K562 (cell line): ENCODE results near the gene ZNRD2. TPM values are rescaled to one million over a fixed set of nuclear protein-coding genes. Genes with fewer than 3 reads are reported as not detected.
A peak's percentile ranks its signal among the peaks of the same experiment; 100 is the strongest.

Source experiments
- ATAC-seq: fragments of 200-7000 bp; cut with Tn5 transposase; 3 replicates; pipeline ENCODE4 v1.9.1; 2020; ENCODE audit warnings: moderate library complexity
- BruUV-seq: library from RNA; stranded (reverse); fragments of 400-500 nt; replicated peaks from 2 replicates; lab custom pipeline; 2021; lab: Mats Ljungman, UMichigan
- CTCF ChIA-PET: fragments of 300-600 bp; formaldehyde crosslinking; extraction: SDS; loops from one replicate; lab custom pipeline; 2021; ENCODE audit warnings: low intra/inter-chr PET ratio; lab: Yijun Ruan, JAX
- POLR2A ChIA-PET: fragments of 300-600, 350-650 bp; sonication (Branson Sonifier 250); formaldehyde crosslinking; extraction: SDS; loops from one replicate; lab custom pipeline; 2021; ENCODE audit warnings: antibody characterized with exemption, inconsistent platforms; lab: Yijun Ruan, JAX
- DNase-seq, 4 experiments: peaks; one replicate each; pipeline versions ENCODE4 v3.0.0 to v3.0.0-alpha.2; 2011 to 2018; ENCODE audit warnings: low spot score in 3 of 4, mixed read lengths in 3 of 4; ENCODE audit errors: extremely low read depth in 1 of 4
- FAIRE-seq: peaks from 2 replicates; lab custom pipeline; 2011; peaks lifted over from hg19 to GRCh38; lab: Jason Lieb, UNC
- H2AFZ ChIP-seq: 2 replicates; pipeline ENCODE4 v1.6.0; 2011; ENCODE audit warnings: low read depth, low read length, control low read depth, inconsistent platforms
- H3K27ac ChIP-seq: fragments of 200-600 bp; 3 replicates; pipeline ENCODE4 v1.8.0; 2011; ENCODE audit warnings: low read depth, mild to moderate bottlenecking, control low read depth, inconsistent platforms, low read length, moderate library complexity, mixed read lengths; ENCODE audit errors: extremely low read depth
- H3K27me3 ChIP-seq, 2 experiments: fragments of 300-600 bp in 1 of 2; 2 replicates in 1 of 2; 3 replicates in 1 of 2; pipeline versions ENCODE4 v1.6.0 to v1.8.0; 2011; ENCODE audit warnings: inconsistent platforms in 2 of 2, low read length in 2 of 2, mild to moderate bottlenecking in 1 of 2, mixed read lengths in 1 of 2, moderate library complexity in 1 of 2; ENCODE audit not compliant: control insufficient read depth in 2 of 2, insufficient read depth in 2 of 2
- H3K36me3 ChIP-seq: fragments of 300-600 bp; 3 replicates; pipeline ENCODE4 v1.8.0; 2011; ENCODE audit warnings: mild to moderate bottlenecking, low read length, inconsistent platforms; ENCODE audit not compliant: control insufficient read depth, insufficient read depth
- H3K4me1 ChIP-seq, 2 experiments: fragments of 200-600 bp in 1 of 2; replicated peaks in 1 of 2; 2 replicates in 1 of 2; 3 replicates in 1 of 2; pipeline versions ENCODE4 v1.5.1 to v1.8.0; 2011; ENCODE audit warnings: inconsistent platforms in 2 of 2, low read length in 2 of 2, mild to moderate bottlenecking in 1 of 2, mixed read lengths in 1 of 2, moderate library complexity in 1 of 2; ENCODE audit not compliant: control insufficient read depth in 2 of 2, insufficient read depth in 2 of 2
- H3K4me2 ChIP-seq: 2 replicates; pipeline ENCODE4 v1.6.1; 2011; ENCODE audit warnings: low read length, control low read depth, inconsistent platforms, mixed read lengths; ENCODE audit not compliant: insufficient read depth
- H3K4me3 ChIP-seq: fragments of 200-600 bp; sonication (generic), shearing (Covaris generic); 2 replicates; pipeline ENCODE4 v1.5.1; 2016; ENCODE audit warnings: control low read depth, inconsistent platforms
- H3K79me2 ChIP-seq: fragments of 200-600 bp; 3 replicates; pipeline ENCODE4 v1.8.0; 2011; ENCODE audit warnings: low read length, inconsistent platforms; ENCODE audit not compliant: control insufficient read depth, insufficient read depth
- H3K9ac ChIP-seq, 2 experiments: 2 replicates each; pipeline versions ENCODE4 v1.6.0 to v1.6.1; 2011; ENCODE audit warnings: low read depth in 2 of 2, low read length in 2 of 2, control low read depth in 1 of 2, inconsistent platforms in 1 of 2, mild to moderate bottlenecking in 1 of 2, mixed read lengths in 1 of 2; ENCODE audit not compliant: insufficient read depth in 1 of 2
- H3K9me1 ChIP-seq: one replicate; pipeline ENCODE4 v1.6.0; 2011; ENCODE audit warnings: inconsistent platforms, mild to moderate bottlenecking, low read length, moderate library complexity; ENCODE audit not compliant: control insufficient read depth, insufficient read depth
- H3K9me3 ChIP-seq: replicated peaks from 2 replicates; pipeline ENCODE4 v1.5.1; 2011; ENCODE audit warnings: low read depth, low read length, inconsistent platforms; ENCODE audit not compliant: control insufficient read depth, insufficient read depth
- H4K20me1 ChIP-seq: replicated peaks from 2 replicates; pipeline ENCODE4 v1.6.1; 2011; ENCODE audit warnings: low read length, inconsistent platforms, mixed read lengths; ENCODE audit not compliant: control insufficient read depth, insufficient read depth
- POLR2A ChIP-seq: fragments of 450-650 bp; conservative IDR thresholded peaks from 2 replicates; pipeline ENCODE4 v1.6.1; 2016
- RBFOX2 ChIP-seq: fragments of 200-400 bp; formaldehyde crosslinking; IDR thresholded peaks from 2 replicates; pipeline ENCODE4 v1.6.1; 2017; ENCODE audit warnings: low read depth, mild to moderate bottlenecking, low read length, moderate library complexity
- TEAD1 ChIP-seq, 2 experiments: fragments of 450-650 bp in 1 of 2; sonication (generic) in 1 of 2; formaldehyde crosslinking; IDR thresholded peaks; 2 replicates each; pipeline versions ENCODE4 v1.4.0 to v1.8.0; 2020 to 2022; ENCODE audit warnings: mild to moderate bottlenecking in 2 of 2, missing genetic modification reagents in 1 of 2
- ZNF277 ChIP-seq: fragments of 250-450 bp; sonication (Bioruptor Pico); IDR thresholded peaks from 2 replicates; pipeline ENCODE4 v1.8.0; 2022; ENCODE audit warnings: inconsistent platforms, mild to moderate bottlenecking, moderate library complexity, borderline replicate concordance
- ZNF696 ChIP-seq: fragments of 250-450 bp; sonication (Bioruptor Pico); conservative IDR thresholded peaks from 2 replicates; pipeline ENCODE4 v1.4.0; 2020; ENCODE audit warnings: mild to moderate bottlenecking, moderate library complexity
- WGBS: fragments of 100-300 bp; shearing (Covaris generic); methylation state at CpG from one replicate; pipeline ENCODE4 v1.1.6; 2016; ENCODE audit warnings: low coverage, mixed read lengths; ENCODE audit not compliant: insufficient coverage; ENCODE audit errors: missing lambda C conversion rate; 5-methylcytosine and 5-hydroxymethylcytosine counted together
- in situ Hi-C: fragments of 300-500 bp; cut with MboI; formaldehyde crosslinking; loops from 4 replicates; pipeline ENCODE4 v1.15.0; 2018; ENCODE audit warnings: inconsistent platforms, mixed read lengths
- intact Hi-C: fragments of 100-400 bp; cut with micrococcal nuclease; formaldehyde crosslinking; loops from 2 replicates; pipeline ENCODE4 v1.14.2; 2022
- polyA plus RNA-seq, 8 experiments: library from polyadenylated mRNA; depleted of rRNA in 4 of 8; stranded (reverse) in 5 of 8; unstranded in 3 of 8; fragments of >200 nt; fragmentation: Nextera tagmentation in 2 of 8; fragmentation: Illumina TruSeq in 1 of 8; extraction: Ambion mirVana in 2 of 8; extraction: Trizol in 1 of 8; gene quantifications; 2 replicates each; pipeline versions ENCODE4 v1.2.1 to v1.2.3, GENCODE V29; 2011 to 2014; ENCODE audit warnings: inconsistent platforms in 1 of 8, missing spikeins in 1 of 8
- total RNA-seq, 7 experiments: library from RNA; depleted of rRNA in 6 of 7; stranded (reverse); fragments of >200 nt in 6 of 7; fragmentation: Illumina TruSeq in 2 of 7; extraction: Trizol in 2 of 7; gene quantifications; 2 replicates each; pipeline versions ENCODE4 v1.2.1 to v1.2.3, GENCODE V29; 2011 to 2021; ENCODE audit warnings: low replicate concordance in 1 of 7

ZNRD2 gene
- total and polyA plus RNA-seq, 9 of the 15 experiments (the other 6 are each of a cell fraction or from before 2014, with no cell fraction given) = 13.4 to 129 (median 60.4) TPM

DNA sequence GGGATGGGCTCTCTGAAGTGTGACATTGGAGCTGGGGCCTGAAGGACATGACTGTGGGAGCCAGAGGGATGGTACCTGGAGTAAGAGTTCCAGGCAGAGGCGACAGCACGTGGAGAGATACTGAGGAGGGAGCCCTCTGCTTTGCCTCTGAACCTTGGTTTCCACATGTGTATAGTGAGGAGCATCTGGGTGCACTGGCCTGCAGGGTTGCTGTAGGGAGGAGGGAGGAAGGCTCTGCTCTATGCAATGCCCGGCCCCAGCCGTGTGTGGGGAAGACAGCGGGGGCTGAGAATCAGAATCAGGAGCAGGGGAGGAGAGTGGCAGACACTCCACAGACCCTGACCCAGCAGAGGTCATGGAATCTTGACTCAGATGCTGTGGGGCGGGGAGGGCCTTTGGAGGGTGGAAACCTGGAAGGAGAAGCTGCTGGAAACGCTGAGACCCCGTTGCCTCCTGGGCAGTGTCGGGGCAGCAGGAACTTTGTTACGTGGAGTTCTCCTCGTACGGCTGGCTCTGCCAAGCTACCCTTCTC lies 41.4 kb upstream of the ZNRD2 start:
- Histone ChIP-seq H3K4me3 (no peak overlapping the region), H3K27ac (no peak overlapping the region), H3K9ac (peak overlapping the region in 1 of 2 experiments; percentile 50; a peak in 2 of 4 replicates), H3K9me3 (no peaks in the 10 kb centered on the region), H4K20me1 (0 out of 2 replicates have a peak, but pooled peaks cover 7% of the 10 kb centered on the region), H3K4me1 (peaks cover 15 to 38% of the 10 kb centered on the region in 2 experiments), H3K36me3 (peaks cover 69% of the 10 kb centered on the region; the same call in 2 of the 3 replicates), H3K9me1 (peaks cover 4% of the 10 kb centered on the region), H3K79me2 (peaks cover 26% of the 10 kb centered on the region), H2AFZ (no peak overlapping the region), H3K4me2 (no peak overlapping the region), H3K27me3 (no peaks in the 10 kb centered on the region)
- ChIA-PET CTCF (no interaction called here), POLR2A (interaction anchor here (5.7 to 6.5 kb wide), 2 partner anchors 30 to 105 kb away, joined by 36 to 47 read pairs; partner anchors contain the start of genes MALAT1 and NEAT1)
- BruUV-seq = no TSS peak
- TF ChIP-seq TEAD1 (CRISPR knock-in tag; IDR thresholded peaks at IDR 0.05) = no peak
- TF ChIP-seq ZNF696 = no peak
- TF ChIP-seq POLR2A = peak; percentile 5; the same call in 1 of the 2 replicates
- TF ChIP-seq RBFOX2 = peak; percentile 42; the same call in 1 of the 2 replicates
- no peak for TF ChIP-seq ZNF277 (CRISPR knock-in tag)
- in situ Hi-C loops = no loop called here
- WGBS = 92% methylated on average over 12 of the region's 12 CpGs
- ATAC-seq (no peak), FAIRE-seq (no peak), DNase-seq (no peak)
- intact Hi-C loops = loop anchor here (5.0 kb wide), 1 partner anchor 43 kb away; the partner anchor contains the start of genes FAM89B and ZNRD2
